Endothelial cell (in vitro differentiated cells): Measurements from ENCODE around the gene ATP6V0D1. TPM values are rescaled to one million over a fixed set of nuclear protein-coding genes. Genes with fewer than 3 reads are reported as not detected.
A peak's percentile ranks its signal among the peaks of the same experiment; 100 is the strongest.

ENCODE experiments used
- DNase-seq: peaks from one replicate; pipeline ENCODE4 v3.0.0; 2021; ENCODE audit warnings: low spot score
- H3K27ac Mint-ChIP-seq: one replicate; pipeline ENCODE4 v1.8.0; 2021; ENCODE audit warnings: mixed read lengths, inconsistent platforms; ENCODE audit not compliant: unreplicated experiment
- H3K27me3 Mint-ChIP-seq: one replicate; pipeline ENCODE4 v1.8.0; 2021; ENCODE audit warnings: mild to moderate bottlenecking, moderate library complexity, mixed read lengths, inconsistent platforms; ENCODE audit not compliant: unreplicated experiment
- H3K36me3 Mint-ChIP-seq: one replicate; pipeline ENCODE4 v1.8.0; 2021; ENCODE audit warnings: mild to moderate bottlenecking, low read depth, mixed read lengths, inconsistent platforms; ENCODE audit not compliant: unreplicated experiment
- H3K4me1 Mint-ChIP-seq: one replicate; pipeline ENCODE4 v1.8.0; 2021; ENCODE audit warnings: mild to moderate bottlenecking, mixed read lengths, inconsistent platforms; ENCODE audit not compliant: unreplicated experiment
- H3K4me3 Mint-ChIP-seq: one replicate; pipeline ENCODE4 v1.8.0; 2021; ENCODE audit warnings: mild to moderate bottlenecking, mixed read lengths, inconsistent platforms; ENCODE audit not compliant: unreplicated experiment
- H3K9me3 Mint-ChIP-seq: one replicate; pipeline ENCODE4 v1.8.0; 2021; ENCODE audit warnings: mixed read lengths, inconsistent platforms; ENCODE audit not compliant: unreplicated experiment
- CTCF ChIP-seq: fragments of 200-600 bp; sonication (generic); IDR thresholded peaks from one replicate; pipeline ENCODE4 v1.5.0; 2021; ENCODE audit warnings: antibody characterized with exemption; ENCODE audit not compliant: unreplicated experiment
- total RNA-seq: library from RNA; stranded (reverse); fragmentation: NEBNext Ultra II Directional; extraction: Animal tissue kit (Norgen Biotek cat#: 25700); gene quantifications from one replicate; pipeline ENCODE4 v1.2.1, GENCODE V29; 2021; ENCODE audit not compliant: unreplicated experiment

ATP6V0D1 gene
- total RNA-seq, 1 donor from 2014 or later: 107 TPM

- TF ChIP-seq CTCF: no peak
- DNase-seq: peak; percentile 37
- Mint-ChIP-seq H3K4me1 (peaks cover 3% of the 10 kb centered on the region), H3K36me3 (peaks cover 9% of the 10 kb centered on the region), H3K27me3 (peaks cover 23% of the 10 kb centered on the region), H3K9me3 (no peaks in the 10 kb centered on the region), H3K27ac (no peak overlapping the region), H3K4me3 (no peak overlapping the region)
These were observed 86.5 kb downstream of the ATP6V0D1 start for GRCh38 chr16:67394155-67395104.

- no peaks in the 10 kb centered on the region for H3K9me3 Mint-ChIP-seq
- peaks cover 3% of the 10 kb centered on the region for H3K4me1 Mint-ChIP-seq
- peaks cover 23% of the 10 kb centered on the region for H3K27me3 Mint-ChIP-seq
- no peak for DNase-seq
- no peak overlapping the region for H3K27ac Mint-ChIP-seq
- no peak overlapping the region for H3K4me3 Mint-ChIP-seq
- peaks cover 9% of the 10 kb centered on the region for H3K36me3 Mint-ChIP-seq
- no peak for TF ChIP-seq CTCF
These were observed 87.2 kb downstream of the ATP6V0D1 start for GRCh38 chr16:67393788-67394154.

- peak; percentile 84 for DNase-seq
- H3K27me3 Mint-ChIP-seq: peaks cover 23% of the 10 kb centered on the region
- TF ChIP-seq CTCF: peak; percentile 72
- peaks cover 9% of the 10 kb centered on the region for H3K36me3 Mint-ChIP-seq
- H3K27ac Mint-ChIP-seq: peak within 1 kb of the TSS; percentile 59
- no peaks in the 10 kb centered on the region for H3K9me3 Mint-ChIP-seq
- H3K4me1 Mint-ChIP-seq: peaks cover 3% of the 10 kb centered on the region
- no peak within 1 kb of the TSS for H3K4me3 Mint-ChIP-seq
These were observed 87.7 kb downstream of the ATP6V0D1 start, which contains the start of gene TPPP3 for GRCh38 chr16:67393111-67393787. TPPP3 (minus strand) TSS chr16:67393498; CDS start chr16:67391111, 2,387 bp downstream.

- no peak for DNase-seq
- H3K4me1 Mint-ChIP-seq: peaks cover 3% of the 10 kb centered on the region
- peak overlapping the region; percentile 59 for H3K27ac Mint-ChIP-seq
- H3K9me3 Mint-ChIP-seq: no peaks in the 10 kb centered on the region
- H3K4me3 Mint-ChIP-seq: no peak overlapping the region
- TF ChIP-seq CTCF: no peak
- peaks cover 23% of the 10 kb centered on the region for H3K27me3 Mint-ChIP-seq
- peaks cover 12% of the 10 kb centered on the region for H3K36me3 Mint-ChIP-seq
These were observed 88.5 kb downstream of the ATP6V0D1 start for GRCh38 chr16:67392301-67393059.
